Common myeloid progenitor, CD34-positive (primary cell): Measurements from ENCODE around the gene KRT79.

Experiments used
- CTCF ChIA-PET: fragments of 350-600 bp; sonication (Branson Sonifier 250); formaldehyde crosslinking; loops from one replicate; lab custom pipeline; 2021; ENCODE audit warnings: antibody characterized with exemption; lab: Charles Lee
- POLR2A ChIA-PET: fragments of 350-600 bp; sonication (Branson Sonifier 250); formaldehyde crosslinking; loops from one replicate; lab custom pipeline; 2021; ENCODE audit warnings: antibody characterized with exemption; lab: Charles Lee
- DNase-seq, 3 donors: peaks; one replicate each; pipeline versions ENCODE4 v3.0.0 to v3.0.0-alpha.2; 2013
- H3K27ac ChIP-seq, 2 experiments: 1 replicate in 1 of 2; 2 replicates in 1 of 2; pipeline ENCODE4 v1.7.0; 2013; ENCODE audit warnings: inconsistent platforms in 2 of 2, low read length in 2 of 2, mild to moderate bottlenecking in 2 of 2, low read depth in 1 of 2, moderate library complexity in 1 of 2; ENCODE audit not compliant: severe bottlenecking in 2 of 2, insufficient read depth in 1 of 2, poor library complexity in 1 of 2
- H3K27me3 ChIP-seq, 5 experiments: replicated peaks in 2 of 5; 1 replicate in 3 of 5; 2 replicates in 2 of 5; pipeline versions ENCODE4 v1.6.1 to v1.7.0; 2013; ENCODE audit warnings: low read length in 4 of 5, mild to moderate bottlenecking in 2 of 5, moderate library complexity in 2 of 5, inconsistent platforms in 1 of 5; ENCODE audit not compliant: insufficient read depth in 5 of 5, control insufficient read depth in 4 of 5
- H3K36me3 ChIP-seq, 4 experiments: 1 replicate in 2 of 4; 2 replicates in 2 of 4; pipeline versions ENCODE4 v1.6.1 to v1.7.0; 2013; ENCODE audit warnings: low read length in 3 of 4, control low read depth in 1 of 4, mild to moderate bottlenecking in 1 of 4; ENCODE audit not compliant: control insufficient read depth in 4 of 4, insufficient read depth in 4 of 4
- H3K4me1 ChIP-seq, 4 experiments: 1 replicate in 3 of 4; 2 replicates in 1 of 4; pipeline versions ENCODE4 v1.6.1 to v1.7.1; 2013; ENCODE audit warnings: low read length in 3 of 4, mild to moderate bottlenecking in 3 of 4, control low read depth in 1 of 4, inconsistent platforms in 1 of 4, moderate library complexity in 1 of 4; ENCODE audit not compliant: control insufficient read depth in 4 of 4, insufficient read depth in 4 of 4; ENCODE audit errors: control extremely low read depth in 1 of 4
- H3K4me3 ChIP-seq, 7 experiments: 1 replicate in 4 of 7; 2 replicates in 3 of 7; pipeline versions ENCODE4 v1.5.1 to v1.7.0; 2013; ENCODE audit warnings: mild to moderate bottlenecking in 7 of 7, low read length in 6 of 7, moderate library complexity in 6 of 7, inconsistent platforms in 2 of 7, low read depth in 2 of 7, control low read depth in 1 of 7; ENCODE audit not compliant: insufficient read depth in 4 of 7, control insufficient read depth in 1 of 7; ENCODE audit errors: extremely low read depth in 1 of 7
- H3K9me3 ChIP-seq, 5 experiments: 1 replicate in 4 of 5; 2 replicates in 1 of 5; pipeline versions ENCODE4 v1.6.1 to v1.7.1; 2013; ENCODE audit warnings: low read length in 4 of 5, mild to moderate bottlenecking in 2 of 5, inconsistent platforms in 1 of 5, low read depth in 1 of 5, moderate library complexity in 1 of 5; ENCODE audit not compliant: control insufficient read depth in 4 of 5, insufficient read depth in 2 of 5; ENCODE audit errors: control extremely low read depth in 1 of 5
- WGBS: methylation state at CpG from one replicate; pipeline ENCODE4 v1.1.5; 2013; ENCODE audit not compliant: insufficient coverage; 5-methylcytosine and 5-hydroxymethylcytosine counted together

Gene KRT79

GRCh38 chr12:52774629-52775250 is 59.4 kb downstream of the KRT79 start:
- POLR2A ChIA-PET = no interaction called here
- WGBS = 92% methylated on average over 6 of the region's 8 CpGs
- peaks cover 0 to 10% (median 4%) of the 10 kb centered on the region in 5 experiments for H3K27me3 ChIP-seq
- DNase-seq = no peak
- H3K4me1 ChIP-seq = no peaks in the 10 kb centered on the region
- H3K4me3 ChIP-seq = no peak overlapping the region
- H3K36me3 ChIP-seq = no peaks in the 10 kb centered on the region
- CTCF ChIA-PET = no interaction called here
- no peaks in the 10 kb centered on the region for H3K9me3 ChIP-seq
- H3K27ac ChIP-seq = no peak overlapping the region

GRCh38 chr12:52772772-52773171 is 61.3 kb downstream of the KRT79 start:
- DNase-seq = no peak
- Histone ChIP-seq H3K4me3 (no peak overlapping the region), H3K36me3 (no peaks in the 10 kb centered on the region), H3K4me1 (no peaks in the 10 kb centered on the region), H3K27me3 (peaks cover 0 to 8% (median 0%) of the 10 kb centered on the region in 5 experiments), H3K27ac (no peak overlapping the region), H3K9me3 (no peaks in the 10 kb centered on the region)
- WGBS = 77% methylated on average over 3 of the region's 3 CpGs
- ChIA-PET CTCF (interaction anchor here (0.9 to 1.7 kb wide), 4 partner anchors 9 to 17 kb away, joined by 3 to 5 read pairs (median 4); no protein-coding TSS in a partner anchor), POLR2A (interaction anchor here (0.6 kb wide), 1 partner anchor 1236 kb away, joined by 3 read pairs; no protein-coding TSS in a partner anchor)

- Histone ChIP-seq H3K4me1 (no peaks in the 10 kb centered on the region), H3K27me3 (peaks cover 0 to 8% (median 0%) of the 10 kb centered on the region in 5 experiments), H3K4me3 (no peak overlapping the region), H3K27ac (no peak overlapping the region), H3K36me3 (no peaks in the 10 kb centered on the region), H3K9me3 (no peaks in the 10 kb centered on the region)
- POLR2A ChIA-PET = no interaction called here
- CTCF ChIA-PET = interaction anchor here (0.9 to 1.7 kb wide), 4 partner anchors 8 to 18 kb away, joined by 3 to 5 read pairs (median 4); no protein-coding TSS in a partner anchor
- 94% methylated on average over 4 of the region's 4 CpGs for whole genome bisulfite sequencing
- no peak for DNase-seq
Observed at GRCh38 chr12:52772188-52772587, 61.9 kb downstream of the KRT79 start.

GRCh38 chr12:52771505-52771904 is 62.6 kb downstream of the KRT79 start:
- DNase-seq = no peak
- peaks cover 0 to 8% (median 0%) of the 10 kb centered on the region in 5 experiments for H3K27me3 ChIP-seq
- H3K4me3 ChIP-seq = no peak overlapping the region
- 95% methylated on average over 4 of the region's 4 CpGs for WGBS
- H3K9me3 ChIP-seq = no peaks in the 10 kb centered on the region
- H3K36me3 ChIP-seq = no peaks in the 10 kb centered on the region
- no peaks in the 10 kb centered on the region for H3K4me1 ChIP-seq
- POLR2A ChIA-PET = interaction anchor here (0.6 kb wide), 1 partner anchor 553 kb away, joined by 3 read pairs; no protein-coding TSS in a partner anchor
- CTCF ChIA-PET = interaction anchor here (1.7 kb wide), 1 partner anchor 14 kb away, joined by 4 read pairs; no protein-coding TSS in a partner anchor
- H3K27ac ChIP-seq = no peak overlapping the region
